Measurements from ENCODE around the gene TRIM74.
"Not testable (repeated sequence)": the region's sequence is repeated elsewhere in the genome, so short reads cannot be mapped to it uniquely, and the experiment has no call there.

TRIM74 gene

GRCh38 chr7:72954563-72955198, 14.6 kb downstream of the TRIM74 start:
- DNase-seq = not testable (repeated sequence)

GRCh38 chr7:72953901-72954562, 15.2 kb downstream of the TRIM74 start:
- DNase-seq = not testable (repeated sequence)

- DNase-seq = peak; percentile 31
These were observed 18.8 kb downstream of the TRIM74 start for GRCh38 chr7:72950432-72950831.

GRCh38 chr7:72949686-72950085, 19.6 kb downstream of the TRIM74 start:
- not testable (repeated sequence) for DNase-seq

- DNase-seq = not testable (repeated sequence)
These were observed 20.0 kb downstream of the TRIM74 start for GRCh38 chr7:72949276-72949675.

- not testable (repeated sequence) for DNase-seq
These were observed 20.6 kb downstream of the TRIM74 start for GRCh38 chr7:72948714-72949113.

GRCh38 chr7:72946130-72946745, 23.0 kb downstream of the TRIM74 start:
- not testable (repeated sequence) for DNase-seq

GRCh38 chr7:72945597-72945996, 23.7 kb downstream of the TRIM74 start:
- not testable (repeated sequence) for DNase-seq

GRCh38 chr7:72944937-72945336, 24.3 kb downstream of the TRIM74 start:
- not testable (repeated sequence) for DNase-seq

- not testable (repeated sequence) for DNase-seq
These were observed 26.3 kb downstream of the TRIM74 start for GRCh38 chr7:72942956-72943355.

GRCh38 chr7:72942022-72942705, 27.1 kb downstream of the TRIM74 start:
- DNase-seq = not testable (repeated sequence)

GRCh38 chr7:72928216-72928615, 41.0 kb downstream of the TRIM74 start:
- DNase-seq = not testable (repeated sequence)

- DNase-seq = not testable (repeated sequence)
These were observed 41.5 kb downstream of the TRIM74 start for GRCh38 chr7:72927791-72928190.

GRCh38 chr7:72925546-72926120, 43.6 kb downstream of the TRIM74 start:
- no peak for DNase-seq

GRCh38 chr7:72924733-72925545, 44.3 kb downstream of the TRIM74 start, which contains the start of gene POM121:
Gene POM121, plus strand, starts transcription at chr7:72925095. Its CDS starts 27 bp downstream, at chr7:72925122.
- peak; percentile 83 for DNase-seq

GRCh38 chr7:72924386-72924732, 44.9 kb downstream of the TRIM74 start:
- no peak for DNase-seq

GRCh38 chr7:72919256-72919775, 50.0 kb downstream of the TRIM74 start:
- DNase-seq = no peak

GRCh38 chr7:72914756-72915525, 54.3 kb downstream of the TRIM74 start:
- peak; percentile 64 for DNase-seq

GRCh38 chr7:72913750-72914149, 55.5 kb downstream of the TRIM74 start:
- peak; percentile 17 for DNase-seq

- not testable (repeated sequence) for DNase-seq
These were observed 57.9 kb downstream of the TRIM74 start for GRCh38 chr7:72911395-72911794.
